ENCODE data around the gene RRP12. TPM values are rescaled to one million over a fixed set of nuclear protein-coding genes. Genes with fewer than 3 reads are reported as not detected.

Gene RRP12
- total and polyA plus RNA-seq, 9 of the 15 experiments (the other 6 are each of a cell fraction or from before 2014, with no cell fraction given), result 4.6 to 68.2 (median 21.8) TPM

GRCh38 chr10:97307866-97308780, 93.0 kb downstream of the RRP12 start:
- Histone ChIP-seq H3K4me3 (no peak overlapping the region), H3K9me1 (ENCODE audit: control insufficient read depth, insufficient read depth, low read length) (no peaks in the 10 kb centered on the region), H3K27ac (ENCODE audit: extremely low read depth, low read depth, low read length) (no peak overlapping the region), H3K4me2 (ENCODE audit: insufficient read depth, low read length) (no peak overlapping the region), H3K9ac (ENCODE audit: insufficient read depth in 1 of 2, low read depth in 2 of 2, low read length in 2 of 2) (no peak overlapping the region; a peak in 2 of 4 replicates), H2AFZ (ENCODE audit: low read depth, low read length) (peak overlapping the region; percentile 53; the same call in 1 of the 2 replicates), H3K79me2 (ENCODE audit: control insufficient read depth, insufficient read depth, low read length) (no peaks in the 10 kb centered on the region), H4K20me1 (replicated peaks; ENCODE audit: control insufficient read depth, insufficient read depth, low read length) (no peaks in the 10 kb centered on the region), H3K27me3 (ENCODE audit: control insufficient read depth in 2 of 2, insufficient read depth in 2 of 2, low read length in 2 of 2) (no peaks in the 10 kb centered on the region), H3K4me1 (replicated peaks in 1 of 2; ENCODE audit: control insufficient read depth in 2 of 2, insufficient read depth in 2 of 2, low read length in 2 of 2) (peaks cover 5 to 8% of the 10 kb centered on the region in 2 experiments; a peak in 3 of 5 replicates), H3K36me3 (ENCODE audit: control insufficient read depth, insufficient read depth, low read length) (no peaks in the 10 kb centered on the region), H3K9me3 (replicated peaks; ENCODE audit: control insufficient read depth, insufficient read depth, low read depth, low read length) (no peaks in the 10 kb centered on the region)
- ATAC-seq (peak; percentile 34), FAIRE-seq (no peak), DNase-seq (ENCODE audit: extremely low read depth in 1 of 4, low spot score in 3 of 4) (no peak)
- in situ Hi-C loops (cut with MboI), result no loop called here
- 51% methylated on average over 9 of the region's 10 CpGs for WGBS (ENCODE audit: insufficient coverage, low coverage, missing lambda C conversion rate)
- intact Hi-C loops (cut with micrococcal nuclease), result no loop called here
- TF ChIP-seq ZNF121 (CRISPR knock-in tag; conservative IDR thresholded peaks at IDR 0.05) (no peak), ZSCAN29 (IDR thresholded peaks at IDR 0.05) (no peak), ZNF217 (CRISPR knock-in tag; IDR thresholded peaks at IDR 0.05) (no peak), NFIX (CRISPR knock-in tag; IDR thresholded peaks at IDR 0.05; ENCODE audit: low read depth) (no peak), KAT7 (CRISPR knock-in tag; IDR thresholded peaks at IDR 0.05; ENCODE audit: borderline replicate concordance) (no peak)
- no TSS peak for BruUV-seq (replicated peaks)
- CTCF ChIA-PET (ENCODE audit: low intra/inter-chr PET ratio), result no interaction called here
- POLR2A ChIA-PET, result interaction anchor here (1.2 kb wide), 1 partner anchor 24 kb away, joined by 3 read pairs; no protein-coding TSS in a partner anchor

All from K562 (cell line).